SIG-M5 treated with dmso at 0.1 percent for 504 hours (cell line): ENCODE data around the gene ZNF267.
A peak's percentile ranks its signal among the peaks of the same experiment; 100 is the strongest.
"Not testable (repeated sequence)": the region's sequence is repeated elsewhere in the genome, so short reads cannot be mapped to it uniquely, and the experiment has no call there.

Experiments used
- DNase-seq: peaks from one replicate; lab custom pipeline; 2025; ENCODE audit not compliant: unreplicated experiment; lab: John Stamatoyannopoulos, UW

ZNF267 gene

GRCh38 chr16:31877876-31878642, 4.5 kb downstream of the ZNF267 start:
- DNase-seq: no peak

GRCh38 chr16:31879937-31880321, 6.3 kb downstream of the ZNF267 start:
- DNase-seq: no peak

GRCh38 chr16:31880322-31880979, 6.8 kb downstream of the ZNF267 start:
- peak; percentile 75 for DNase-seq

GRCh38 chr16:31886227-31886626, 12.6 kb downstream of the ZNF267 start:
- no peak for DNase-seq

- DNase-seq: no peak
Observed at GRCh38 chr16:31888735-31889134, 15.1 kb downstream of the ZNF267 start.

GRCh38 chr16:31892111-31892510, 18.5 kb downstream of the ZNF267 start:
- DNase-seq: not testable (repeated sequence)

- no peak for DNase-seq
Observed at GRCh38 chr16:31893824-31894223, 20.2 kb downstream of the ZNF267 start.

DNA sequence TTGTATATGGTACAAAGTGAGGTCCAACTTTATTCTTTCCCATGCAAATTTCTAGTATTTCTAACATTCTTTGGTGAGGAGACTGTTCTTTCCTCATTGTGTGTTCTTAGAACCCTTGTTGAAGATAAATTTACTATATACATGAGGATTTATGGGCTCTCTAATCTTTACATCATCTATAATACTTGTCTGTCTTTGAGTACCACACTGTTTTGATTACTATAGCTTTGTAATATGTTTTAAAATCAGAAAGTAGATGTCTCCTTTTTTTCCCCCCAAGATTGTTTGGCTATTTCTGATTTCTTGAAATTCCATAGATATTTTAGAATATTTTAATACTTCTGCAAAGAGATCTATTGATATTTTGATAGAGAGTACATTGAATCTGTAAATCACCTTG, 23.7 kb downstream of the ZNF267 start:
- DNase-seq: no peak

DNA sequence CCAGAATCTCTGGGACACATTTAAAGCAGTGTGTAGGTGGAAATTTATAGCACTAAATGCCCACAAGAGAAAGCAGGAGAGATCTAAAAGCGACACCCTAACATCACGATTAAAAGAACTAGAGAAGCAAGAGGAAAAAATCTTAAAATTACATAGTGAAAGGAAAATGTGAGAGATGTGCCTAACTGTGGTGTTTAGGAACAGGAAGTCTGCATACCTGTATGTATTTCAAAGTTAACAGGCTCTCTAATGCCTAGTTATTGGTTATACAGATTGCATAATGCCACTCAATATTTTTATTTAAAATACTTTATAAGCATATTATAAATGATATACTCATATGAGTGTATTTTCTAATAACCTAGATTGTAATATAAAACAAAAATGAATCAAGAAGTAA, 25.9 kb downstream of the ZNF267 start:
- no peak for DNase-seq

- DNase-seq: not testable (repeated sequence)
Observed at GRCh38 chr16:31904571-31904970, 31.0 kb downstream of the ZNF267 start.

GRCh38 chr16:31913668-31914067, 40.1 kb downstream of the ZNF267 start:
- no peak for DNase-seq

- no peak for DNase-seq
Observed at GRCh38 chr16:31916056-31916488, 42.5 kb downstream of the ZNF267 start.

DNA sequence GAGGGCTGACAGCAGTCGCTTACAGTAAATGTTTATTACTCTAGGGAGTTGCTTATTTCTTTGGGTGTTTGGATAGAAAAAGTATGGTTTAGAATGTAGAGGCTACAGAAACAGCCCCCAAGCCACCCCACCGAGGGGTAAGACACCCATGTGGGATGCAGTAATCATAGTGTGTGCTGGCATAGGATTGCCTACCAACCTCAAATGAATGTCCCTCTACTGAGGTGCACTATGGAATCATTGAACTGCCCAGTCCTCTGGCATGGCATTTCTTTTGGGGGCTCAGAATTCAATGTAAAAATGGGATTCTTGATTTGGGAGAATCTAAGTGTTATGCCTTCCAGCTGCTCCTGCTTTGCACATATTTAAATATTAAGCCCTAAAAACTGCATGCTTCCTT, 46.8 kb downstream of the ZNF267 start:
- DNase-seq: no peak

- not testable (repeated sequence) for DNase-seq
Observed at GRCh38 chr16:31951806-31952205, 78.2 kb downstream of the ZNF267 start.

DNA sequence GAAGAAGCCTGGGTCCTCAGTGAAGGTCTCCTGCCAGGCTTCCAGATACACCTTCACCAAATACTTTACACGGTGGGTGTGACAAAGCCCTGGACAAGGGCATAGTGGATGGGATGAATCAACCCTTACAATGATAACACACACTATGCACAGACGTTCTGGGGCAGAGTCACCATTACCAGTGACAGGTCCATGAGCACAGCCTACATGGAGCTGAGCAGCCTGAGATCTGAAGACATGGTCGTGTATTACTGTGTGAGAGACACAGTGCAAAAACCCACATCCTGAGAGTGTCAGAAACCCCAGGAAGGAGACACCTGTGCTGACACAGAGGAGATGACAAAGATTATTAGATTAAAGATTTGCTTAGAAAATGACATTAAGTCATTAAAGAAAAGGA, 78.6 kb downstream of the ZNF267 start:
- DNase-seq: not testable (repeated sequence)

GRCh38 chr16:31956221-31956620, 82.6 kb downstream of the ZNF267 start:
- DNase-seq: not testable (repeated sequence)

GRCh38 chr16:31960186-31960910, 86.7 kb downstream of the ZNF267 start:
- not testable (repeated sequence) for DNase-seq
